Measurements from ENCODE around the gene EIF3A. TPM values are rescaled to one million over a fixed set of nuclear protein-coding genes. Genes with fewer than 3 reads are reported as not detected.

The EIF3A gene
- total and polyA plus RNA-seq, 4 donors = 46.9 to 95.1 (median 71.7) TPM

GRCh38 chr10:119049361-119049760, 31.3 kb downstream of the EIF3A start:
- Histone ChIP-seq H3K27ac (ENCODE audit: low read depth in 1 of 2, low read length in 2 of 2) (no peak overlapping the region), H3K36me3 (ENCODE audit: control insufficient read depth in 1 of 2, insufficient read depth in 2 of 2, low read length in 1 of 2) (peaks cover 8 to 17% of the 10 kb centered on the region in 2 donors), H3K4me3 (ENCODE audit: low read length in 2 of 2) (no peak overlapping the region), H3K9me3 (ENCODE audit: control insufficient read depth, low read length) (no peaks in the 10 kb centered on the region), H3K27me3 (ENCODE audit: control insufficient read depth in 1 of 2, insufficient read depth in 2 of 2, low read length in 1 of 2) (no peaks in the 10 kb centered on the region), H3K4me1 (ENCODE audit: control insufficient read depth in 1 of 2, insufficient read depth in 2 of 2, low read length in 2 of 2) (no peaks in the 10 kb centered on the region)
- WGBS, 2 donors = 96 to 98% methylated on average over 5 of the region's 5 CpGs
- no peak for ATAC-seq (ENCODE audit: low FRiP score)
- DNase-seq = no peak
- intact Hi-C loops (cut with DNase I) = no loop called here

GRCh38 chr10:119045561-119045960, 35.1 kb downstream of the EIF3A start:
- no peaks in the 10 kb centered on the region for H3K27me3 ChIP-seq (ENCODE audit: control insufficient read depth in 1 of 2, insufficient read depth in 2 of 2, low read length in 1 of 2)
- ATAC-seq (ENCODE audit: low FRiP score) (no peak), DNase-seq (no peak)
- intact Hi-C loops (cut with DNase I) = no loop called here
- no peaks in the 10 kb centered on the region for H3K4me1 ChIP-seq (ENCODE audit: control insufficient read depth in 1 of 2, insufficient read depth in 2 of 2, low read length in 2 of 2)
- no peak overlapping the region for H3K27ac ChIP-seq (ENCODE audit: low read depth in 1 of 2, low read length in 2 of 2)
- 89 to 92% methylated on average over 7 of the region's 7 CpGs for WGBS, 2 donors
- peaks cover 9 to 12% of the 10 kb centered on the region in 2 donors for H3K36me3 ChIP-seq (ENCODE audit: control insufficient read depth in 1 of 2, insufficient read depth in 2 of 2, low read length in 1 of 2)
- H3K4me3 ChIP-seq (ENCODE audit: low read length in 2 of 2) = no peak overlapping the region
- H3K9me3 ChIP-seq (ENCODE audit: control insufficient read depth, low read length) = no peaks in the 10 kb centered on the region

DNA sequence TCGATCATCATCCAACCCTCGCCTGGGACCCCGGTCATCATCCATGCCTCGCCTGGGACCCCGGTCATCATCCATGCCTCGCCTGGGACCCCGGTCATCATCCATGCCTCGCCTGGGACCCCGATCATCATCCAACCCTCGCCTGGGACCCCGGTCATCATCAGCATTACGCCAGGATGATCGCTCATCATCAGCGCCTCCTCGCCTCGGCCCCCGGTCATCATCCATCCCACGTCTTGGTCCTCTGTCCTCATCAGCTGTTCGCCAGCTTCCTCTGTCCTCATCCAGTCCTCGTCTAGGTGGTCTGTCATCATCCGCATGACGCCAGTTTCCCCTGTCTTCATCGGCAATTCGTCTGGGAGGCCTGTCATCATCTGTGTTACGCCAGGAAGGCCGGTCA, 38.4 kb downstream of the EIF3A start:
- H3K27ac ChIP-seq (ENCODE audit: low read depth in 1 of 2, low read length in 2 of 2) = no peak overlapping the region
- no peak for DNase-seq
- no peaks in the 10 kb centered on the region for H3K4me1 ChIP-seq (ENCODE audit: control insufficient read depth in 1 of 2, insufficient read depth in 2 of 2, low read length in 2 of 2)
- no peak for ATAC-seq (ENCODE audit: low FRiP score)
- peaks cover 9 to 12% of the 10 kb centered on the region in 2 donors for H3K36me3 ChIP-seq (ENCODE audit: control insufficient read depth in 1 of 2, insufficient read depth in 2 of 2, low read length in 1 of 2)
- no peaks in the 10 kb centered on the region for H3K9me3 ChIP-seq (ENCODE audit: control insufficient read depth, low read length)
- no peak overlapping the region for H3K4me3 ChIP-seq (ENCODE audit: low read length in 2 of 2)
- no peaks in the 10 kb centered on the region for H3K27me3 ChIP-seq (ENCODE audit: control insufficient read depth in 1 of 2, insufficient read depth in 2 of 2, low read length in 1 of 2)
- WGBS, 2 donors = 94 to 95% methylated on average over 26 of the region's 26 CpGs
- intact Hi-C loops (cut with DNase I) = no loop called here

GRCh38 chr10:119041326-119041725, 39.3 kb downstream of the EIF3A start:
- ATAC-seq (ENCODE audit: low FRiP score) = no peak
- intact Hi-C loops (cut with DNase I) = no loop called here

GRCh38 chr10:119039161-119039560, 41.5 kb downstream of the EIF3A start:
- H3K27me3 ChIP-seq (ENCODE audit: control insufficient read depth in 1 of 2, insufficient read depth in 2 of 2, low read length in 1 of 2) = no peaks in the 10 kb centered on the region
- no peaks in the 10 kb centered on the region for H3K9me3 ChIP-seq (ENCODE audit: control insufficient read depth, low read length)
- H3K27ac ChIP-seq (ENCODE audit: low read depth in 1 of 2, low read length in 2 of 2) = no peak overlapping the region
- DNase-seq (no peak), ATAC-seq (ENCODE audit: low FRiP score) (no peak)
- no peak overlapping the region for H3K4me3 ChIP-seq (ENCODE audit: low read length in 2 of 2)
- no peaks in the 10 kb centered on the region for H3K4me1 ChIP-seq (ENCODE audit: control insufficient read depth in 1 of 2, insufficient read depth in 2 of 2, low read length in 2 of 2)
- 54 to 60% methylated on average over 1 of the region's 1 CpG for WGBS, 2 donors
- intact Hi-C loops (cut with DNase I) = no loop called here
- H3K36me3 ChIP-seq (ENCODE audit: control insufficient read depth in 1 of 2, insufficient read depth in 2 of 2, low read length in 1 of 2) = peaks cover 12 to 14% of the 10 kb centered on the region in 2 donors

More at GRCh38 chr10:119041326-119041725, 39.3 kb downstream of the EIF3A start:
- no peaks in the 10 kb centered on the region for H3K4me1 ChIP-seq (ENCODE audit: control insufficient read depth in 1 of 2, insufficient read depth in 2 of 2, low read length in 2 of 2)
- H3K36me3 ChIP-seq (ENCODE audit: control insufficient read depth in 1 of 2, insufficient read depth in 2 of 2, low read length in 1 of 2) = peaks cover 9 to 13% of the 10 kb centered on the region in 2 donors
- DNase-seq = no peak
- no peaks in the 10 kb centered on the region for H3K9me3 ChIP-seq (ENCODE audit: control insufficient read depth, low read length)
- no peak overlapping the region for H3K4me3 ChIP-seq (ENCODE audit: low read length in 2 of 2)
- WGBS, 2 donors = 82 to 89% methylated on average over 4 of the region's 4 CpGs
- no peak overlapping the region for H3K27ac ChIP-seq (ENCODE audit: low read depth in 1 of 2, low read length in 2 of 2)
- H3K27me3 ChIP-seq (ENCODE audit: control insufficient read depth in 1 of 2, insufficient read depth in 2 of 2, low read length in 1 of 2) = no peaks in the 10 kb centered on the region

- H3K9me3 ChIP-seq (ENCODE audit: control insufficient read depth, low read length) = no peaks in the 10 kb centered on the region
- no peak for DNase-seq
- no peaks in the 10 kb centered on the region for H3K4me1 ChIP-seq (ENCODE audit: control insufficient read depth in 1 of 2, insufficient read depth in 2 of 2, low read length in 2 of 2)
- 72 to 83% methylated on average over 7 of the region's 7 CpGs for WGBS, 2 donors
- no peak for ATAC-seq (ENCODE audit: low FRiP score)
- peaks cover 3 to 9% of the 10 kb centered on the region in 2 donors for H3K36me3 ChIP-seq (ENCODE audit: control insufficient read depth in 1 of 2, insufficient read depth in 2 of 2, low read length in 1 of 2)
- no peak overlapping the region for H3K4me3 ChIP-seq (ENCODE audit: low read length in 2 of 2)
- intact Hi-C loops (cut with DNase I) = loop anchor here (5.0 kb wide), 1 partner anchor 46 kb away; no protein-coding TSS in a partner anchor
- H3K27me3 ChIP-seq (ENCODE audit: control insufficient read depth in 1 of 2, insufficient read depth in 2 of 2, low read length in 1 of 2) = no peaks in the 10 kb centered on the region
- H3K27ac ChIP-seq (ENCODE audit: low read depth in 1 of 2, low read length in 2 of 2) = no peak overlapping the region
Observed at GRCh38 chr10:119031496-119032059, 49.0 kb downstream of the EIF3A start.

GRCh38 chr10:119030421-119031250, 50.0 kb downstream of the EIF3A start:
- H3K36me3 ChIP-seq (ENCODE audit: control insufficient read depth in 1 of 2, insufficient read depth in 2 of 2, low read length in 1 of 2) = peaks cover 3 to 6% of the 10 kb centered on the region in 2 donors
- WGBS, 2 donors = 6 to 8% methylated on average over 59 to 65 of the region's 65 CpGs
- peaks cover 0 to under 1% of the 10 kb centered on the region in 2 donors for H3K4me1 ChIP-seq (ENCODE audit: control insufficient read depth in 1 of 2, insufficient read depth in 2 of 2, low read length in 2 of 2)
- intact Hi-C loops (cut with DNase I) = loop anchor here (5.0 kb wide), 1 partner anchor 47 kb away; no protein-coding TSS in a partner anchor
- H3K27ac ChIP-seq (ENCODE audit: low read depth in 1 of 2, low read length in 2 of 2) = no peak overlapping the region
- peak overlapping the region; percentile 57 to 71 for H3K4me3 ChIP-seq (ENCODE audit: low read length in 2 of 2)
- no peaks in the 10 kb centered on the region for H3K27me3 ChIP-seq (ENCODE audit: control insufficient read depth in 1 of 2, insufficient read depth in 2 of 2, low read length in 1 of 2)
- H3K9me3 ChIP-seq (ENCODE audit: control insufficient read depth, low read length) = no peaks in the 10 kb centered on the region
- no peak for ATAC-seq (ENCODE audit: low FRiP score)
- DNase-seq = no peak

GRCh38 chr10:119029613-119030420, 50.8 kb downstream of the EIF3A start, which contains the start of gene NANOS1:
Gene NANOS1, plus strand, starts transcription at chr10:119029714. Its CDS starts 88 bp downstream, at chr10:119029802.
- DNase-seq (no peak), ATAC-seq (ENCODE audit: low FRiP score) (no peak)
- peaks cover 0 to 2% of the 10 kb centered on the region in 2 donors for H3K4me1 ChIP-seq (ENCODE audit: control insufficient read depth in 1 of 2, insufficient read depth in 2 of 2, low read length in 2 of 2)
- peak within 1 kb of the TSS in 1 of 2 donors; percentile 78 for H3K27ac ChIP-seq (ENCODE audit: low read depth in 1 of 2, low read length in 2 of 2)
- H3K4me3 ChIP-seq (ENCODE audit: low read length in 2 of 2) = peak within 1 kb of the TSS; percentile 57 to 71
- H3K9me3 ChIP-seq (ENCODE audit: control insufficient read depth, low read length) = no peaks in the 10 kb centered on the region
- intact Hi-C loops (cut with DNase I) = loop anchor here (5.0 to 10.0 kb wide), 4 partner anchors 47 to 275 kb away; partner anchors contain the start of gene CACUL1 (in 1 of the 2)
- H3K36me3 ChIP-seq (ENCODE audit: control insufficient read depth in 1 of 2, insufficient read depth in 2 of 2, low read length in 1 of 2) = peaks cover 3 to 6% of the 10 kb centered on the region in 2 donors
- H3K27me3 ChIP-seq (ENCODE audit: control insufficient read depth in 1 of 2, insufficient read depth in 2 of 2, low read length in 1 of 2) = no peaks in the 10 kb centered on the region
- WGBS, 2 donors = 0 to 1% methylated on average over 32 to 136 of the region's 136 CpGs

Data from aorta (tissue), 5 donors.